GM12892 (cell line): ENCODE measurements around the gene OR52N4.

ENCODE experiments used
- POLR2A ChIP-seq: IDR thresholded peaks from 2 replicates; pipeline ENCODE4 v1.6.1; 2011; ENCODE audit warnings: low read depth, low read length, control low read depth
- TAF1 ChIP-seq: IDR thresholded peaks from 2 replicates; pipeline ENCODE4 v1.6.1; 2011; ENCODE audit warnings: low read depth, mild to moderate bottlenecking, control low read depth, low read length, borderline replicate concordance

- no peak for TF ChIP-seq POLR2A
- TF ChIP-seq TAF1 = no peak
Measured at GRCh38 chr11:5738431-5738830, 15.6 kb upstream of the OR52N4 start.
